ENCODE results near the gene HDDC3.
"Not testable (repeated sequence)": the region's sequence is repeated elsewhere in the genome, so short reads cannot be mapped to it uniquely, and the experiment has no call there.

Gene HDDC3

DNA sequence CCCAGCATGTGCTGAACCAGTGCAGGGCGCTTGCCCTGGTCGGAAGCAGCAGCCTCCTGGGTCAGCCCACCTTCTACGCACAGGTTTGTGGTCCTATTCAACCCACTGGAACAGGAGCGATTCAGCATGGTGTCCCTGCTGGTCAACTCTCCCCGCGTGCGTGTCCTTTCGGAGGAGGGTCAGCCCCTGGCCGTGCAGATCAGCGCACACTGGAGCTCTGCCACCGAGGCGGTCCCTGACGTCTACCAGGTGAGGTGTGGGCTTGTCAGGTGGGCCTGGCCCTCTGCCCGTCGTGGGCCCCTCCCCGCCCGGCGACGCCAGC, 21.1 kb downstream of the HDDC3 start:
- no peak overlapping the region for H3K9ac ChIP-seq (ENCODE audit: low read depth, low read length)
- H3K27me3 ChIP-seq (ENCODE audit: control insufficient read depth, insufficient read depth, low read length), result no peaks in the 10 kb centered on the region
- H3K4me3 ChIP-seq (ENCODE audit: low read depth, low read length), result no peak overlapping the region
- H3K36me3 ChIP-seq (ENCODE audit: control insufficient read depth, insufficient read depth, low read length), result peaks cover 5% of the 10 kb centered on the region
- H3K9me3 ChIP-seq (ENCODE audit: control insufficient read depth, insufficient read depth, low read length), result no peaks in the 10 kb centered on the region
- H3K4me1 ChIP-seq (ENCODE audit: control insufficient read depth, insufficient read depth, low read length), result no peaks in the 10 kb centered on the region

DNA sequence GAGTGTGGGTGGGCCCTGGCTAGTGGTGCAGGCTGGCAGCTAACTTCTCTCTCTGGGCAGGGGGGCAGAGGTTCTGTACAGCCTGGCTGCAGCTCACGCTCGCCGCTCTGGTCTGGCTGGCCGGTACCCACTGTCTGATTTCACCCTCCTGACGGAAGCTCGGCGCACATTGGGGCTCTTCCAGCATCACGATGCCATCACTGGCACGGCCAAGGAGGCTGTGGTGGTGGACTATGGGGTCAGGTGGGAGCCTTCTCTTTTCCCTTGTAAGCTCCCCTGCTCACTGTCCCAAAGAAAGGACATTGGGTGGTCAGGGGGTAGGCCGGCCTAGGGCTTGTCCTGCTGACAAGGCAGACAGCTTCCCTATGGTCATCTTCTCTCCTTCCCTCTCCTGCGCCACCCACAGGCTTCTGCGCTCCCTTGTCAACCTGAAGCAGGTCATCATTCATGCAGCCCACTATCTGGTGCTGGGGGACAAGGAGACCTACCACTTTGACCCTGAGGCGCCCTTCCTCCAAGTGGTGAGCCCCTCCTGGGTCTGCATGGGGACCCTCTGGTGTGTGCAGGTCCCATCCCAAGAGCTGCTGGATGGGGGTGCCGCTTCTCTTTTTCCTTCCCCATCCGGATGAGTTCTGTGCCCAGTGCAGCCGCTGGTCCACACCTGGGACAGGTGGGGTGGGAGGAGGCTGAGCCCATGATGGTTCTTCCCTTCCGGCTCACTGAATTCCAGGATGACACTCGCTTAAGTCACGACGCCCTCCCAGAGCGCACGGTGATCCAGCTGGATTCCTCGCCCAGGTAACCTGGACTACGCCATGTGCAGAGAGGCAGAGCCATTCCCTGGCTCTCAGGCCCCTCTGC, 21.7 kb downstream of the HDDC3 start:
- H3K27me3 ChIP-seq (ENCODE audit: control insufficient read depth, insufficient read depth, low read length), result no peaks in the 10 kb centered on the region
- H3K9me3 ChIP-seq (ENCODE audit: control insufficient read depth, insufficient read depth, low read length), result no peaks in the 10 kb centered on the region
- H3K4me3 ChIP-seq (ENCODE audit: low read depth, low read length), result no peak overlapping the region
- H3K4me1 ChIP-seq (ENCODE audit: control insufficient read depth, insufficient read depth, low read length), result no peaks in the 10 kb centered on the region
- peaks cover 6% of the 10 kb centered on the region for H3K36me3 ChIP-seq (ENCODE audit: control insufficient read depth, insufficient read depth, low read length)
- H3K9ac ChIP-seq (ENCODE audit: low read depth, low read length), result no peak overlapping the region

DNA sequence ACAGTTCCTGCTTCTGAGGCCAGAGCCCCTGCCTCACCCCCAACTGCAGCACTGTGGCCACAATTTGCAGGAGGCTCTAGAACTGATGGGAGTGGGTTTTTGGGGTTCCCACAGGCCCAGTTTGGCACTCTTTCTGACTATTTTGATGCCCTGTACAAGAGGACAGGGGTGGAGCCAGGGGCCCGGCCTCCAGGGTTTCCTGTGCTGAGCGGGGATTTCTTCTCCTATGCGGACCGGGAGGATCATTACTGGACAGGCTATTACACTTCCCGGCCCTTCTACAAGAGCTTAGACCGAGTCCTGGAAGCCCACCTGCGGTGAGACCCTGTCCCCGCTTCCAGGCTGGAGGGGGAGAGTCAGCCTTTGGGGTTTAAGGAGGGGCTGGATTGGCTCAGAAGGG, 22.4 kb downstream of the HDDC3 start:
- H3K27me3 ChIP-seq (ENCODE audit: control insufficient read depth, insufficient read depth, low read length), result peaks cover under 1% of the 10 kb centered on the region
- no peaks in the 10 kb centered on the region for H3K4me1 ChIP-seq (ENCODE audit: control insufficient read depth, insufficient read depth, low read length)
- no peaks in the 10 kb centered on the region for H3K9me3 ChIP-seq (ENCODE audit: control insufficient read depth, insufficient read depth, low read length)
- peaks cover 9% of the 10 kb centered on the region for H3K36me3 ChIP-seq (ENCODE audit: control insufficient read depth, insufficient read depth, low read length)
- no peak overlapping the region for H3K4me3 ChIP-seq (ENCODE audit: low read depth, low read length)
- H3K9ac ChIP-seq (ENCODE audit: low read depth, low read length), result no peak overlapping the region

DNA sequence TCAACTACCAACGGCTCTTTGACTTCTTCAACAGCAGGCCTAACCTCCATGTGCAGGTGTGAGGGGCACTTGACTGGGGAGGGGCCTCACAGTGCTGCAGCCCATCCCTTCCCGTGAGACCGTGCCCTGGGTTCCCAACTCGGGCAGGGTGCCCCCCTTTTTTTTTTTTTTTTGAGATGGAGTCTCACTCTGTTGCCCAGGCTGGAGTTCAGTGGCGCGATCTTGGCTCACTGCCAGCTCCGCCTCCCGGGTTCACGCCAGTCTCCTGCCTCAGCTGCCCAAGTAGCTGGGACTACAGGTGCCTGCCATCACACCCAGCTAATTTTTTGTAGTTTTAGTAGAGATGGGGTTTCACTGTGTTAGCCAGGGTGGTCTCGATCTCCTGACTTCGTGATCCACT, 22.9 kb downstream of the HDDC3 start:
- H3K4me1 ChIP-seq (ENCODE audit: control insufficient read depth, insufficient read depth, low read length); H3K9ac ChIP-seq (ENCODE audit: low read depth, low read length); H3K9me3 ChIP-seq (ENCODE audit: control insufficient read depth, insufficient read depth, low read length); H3K4me3 ChIP-seq (ENCODE audit: low read depth, low read length); H3K27me3 ChIP-seq (ENCODE audit: control insufficient read depth, insufficient read depth, low read length); H3K36me3 ChIP-seq (ENCODE audit: control insufficient read depth, insufficient read depth, low read length): not testable (repeated sequence)

DNA sequence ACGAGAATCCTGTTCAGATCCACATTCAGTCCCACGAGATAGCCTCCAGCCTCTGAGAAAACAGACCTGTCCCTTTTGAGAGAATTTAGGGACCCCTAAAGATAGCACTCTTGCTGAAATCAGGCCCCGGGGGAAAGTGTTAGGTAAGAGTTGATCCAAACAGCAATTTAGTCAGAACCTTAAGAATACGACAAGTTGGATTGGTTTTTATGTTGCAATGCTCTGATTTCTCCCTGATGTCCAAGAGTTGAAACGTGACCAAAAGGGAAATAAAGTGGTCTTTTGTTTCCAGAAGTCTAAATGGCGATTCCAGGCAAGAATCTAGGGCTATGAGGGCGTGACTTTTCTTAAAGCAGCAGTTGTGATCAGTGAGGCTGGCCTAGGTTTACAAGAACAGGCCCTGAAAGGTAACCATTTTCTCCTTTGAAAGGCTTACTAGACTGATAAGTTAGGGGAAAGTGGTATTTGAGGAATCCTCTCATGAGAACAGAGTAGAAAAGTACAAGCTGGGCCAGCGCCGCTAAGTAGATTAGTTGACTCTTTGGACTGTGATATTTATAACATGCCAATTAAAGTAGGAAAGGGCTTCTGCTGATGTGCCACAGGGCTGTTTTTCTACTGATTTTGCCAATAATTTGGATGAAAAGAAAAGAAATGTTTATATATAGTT, 24.4 kb downstream of the HDDC3 start:
- peaks cover 9% of the 10 kb centered on the region for H3K36me3 ChIP-seq (ENCODE audit: control insufficient read depth, insufficient read depth, low read length)

DNA sequence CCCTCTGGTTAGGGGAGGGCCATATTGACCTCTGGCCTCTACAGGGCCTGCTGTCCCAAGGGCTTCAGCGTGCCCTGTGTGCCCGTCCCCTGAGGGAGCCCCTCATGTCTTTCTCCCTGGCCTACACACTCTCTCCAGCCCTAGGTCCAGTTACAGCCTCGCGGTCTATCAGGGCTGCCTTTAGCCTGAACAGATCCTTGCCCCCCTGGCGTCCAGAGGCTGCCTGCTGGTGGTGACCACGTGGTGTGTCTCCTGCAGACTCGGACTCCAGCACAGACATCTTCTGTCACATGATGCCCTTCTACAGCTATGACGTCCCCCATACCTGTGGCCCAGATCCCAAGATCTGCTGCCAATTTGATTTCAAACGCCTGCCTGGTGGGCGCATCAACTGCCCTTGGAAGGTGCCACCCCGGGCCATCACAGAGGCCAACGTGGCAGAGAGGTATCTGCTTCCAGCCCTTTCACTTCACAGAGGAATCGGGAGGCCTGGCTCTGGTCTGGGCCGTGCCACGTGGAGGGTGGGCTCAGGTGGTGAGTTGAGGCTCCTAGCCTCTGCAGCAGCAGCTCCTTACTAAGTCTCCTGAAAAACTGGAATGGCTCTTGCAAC, 25.2 kb downstream of the HDDC3 start:
- no peak overlapping the region for H3K9ac ChIP-seq (ENCODE audit: low read depth, low read length)
- no peak overlapping the region for H3K4me3 ChIP-seq (ENCODE audit: low read depth, low read length)
- no peaks in the 10 kb centered on the region for H3K9me3 ChIP-seq (ENCODE audit: control insufficient read depth, insufficient read depth, low read length)
- H3K27me3 ChIP-seq (ENCODE audit: control insufficient read depth, insufficient read depth, low read length), result peaks cover 10% of the 10 kb centered on the region
- H3K4me1 ChIP-seq (ENCODE audit: control insufficient read depth, insufficient read depth, low read length), result peaks cover 4% of the 10 kb centered on the region
- H3K36me3 ChIP-seq (ENCODE audit: control insufficient read depth, insufficient read depth, low read length), result peaks cover 9% of the 10 kb centered on the region

More for the DNA sequence above, 24.4 kb downstream of the HDDC3 start:
- H3K4me1 ChIP-seq (ENCODE audit: control insufficient read depth, insufficient read depth, low read length), result peaks cover 4% of the 10 kb centered on the region
- no peak overlapping the region for H3K4me3 ChIP-seq (ENCODE audit: low read depth, low read length)
- no peak overlapping the region for H3K9ac ChIP-seq (ENCODE audit: low read depth, low read length)
- H3K9me3 ChIP-seq (ENCODE audit: control insufficient read depth, insufficient read depth, low read length), result no peaks in the 10 kb centered on the region
- peaks cover 10% of the 10 kb centered on the region for H3K27me3 ChIP-seq (ENCODE audit: control insufficient read depth, insufficient read depth, low read length)

DNA sequence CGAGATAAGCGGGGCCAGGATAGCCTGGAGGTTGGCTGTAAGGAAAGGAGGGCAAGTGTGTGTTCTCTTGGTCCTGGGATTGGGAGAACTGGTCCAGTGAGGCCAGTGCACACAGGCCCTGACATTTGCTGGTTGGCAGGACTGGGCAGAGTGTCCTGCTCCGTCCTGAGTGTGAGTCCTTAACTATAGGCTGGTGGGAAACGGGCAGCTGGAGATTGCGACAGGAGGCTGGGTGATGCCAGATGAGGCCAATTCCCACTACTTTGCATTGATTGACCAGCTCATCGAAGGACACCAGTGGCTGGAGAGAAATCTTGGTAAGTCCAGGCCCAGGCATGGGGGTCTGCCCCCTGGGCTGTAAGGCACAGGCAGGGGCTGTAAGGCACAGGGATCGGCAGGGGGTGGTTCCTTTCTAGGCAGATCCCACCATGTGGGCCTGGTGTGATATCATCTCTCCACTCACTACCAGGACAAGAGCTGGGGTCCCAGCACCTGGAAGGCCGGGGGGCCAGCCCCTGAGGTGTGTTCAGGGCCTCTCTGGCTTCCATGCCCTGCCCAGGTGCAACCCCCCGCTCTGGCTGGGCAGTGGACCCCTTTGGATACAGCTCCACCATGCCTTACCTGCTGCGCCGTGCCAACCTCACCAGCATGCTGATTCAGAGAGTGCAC, 26.0 kb downstream of the HDDC3 start:
- Histone ChIP-seq H3K27me3 (ENCODE audit: control insufficient read depth, insufficient read depth, low read length) (peaks cover 10% of the 10 kb centered on the region), H3K9me3 (ENCODE audit: control insufficient read depth, insufficient read depth, low read length) (no peaks in the 10 kb centered on the region), H3K4me1 (ENCODE audit: control insufficient read depth, insufficient read depth, low read length) (peaks cover 4% of the 10 kb centered on the region), H3K36me3 (ENCODE audit: control insufficient read depth, insufficient read depth, low read length) (peaks cover 8% of the 10 kb centered on the region), H3K4me3 (ENCODE audit: low read depth, low read length) (no peak overlapping the region), H3K9ac (ENCODE audit: low read depth, low read length) (no peak overlapping the region)

DNA sequence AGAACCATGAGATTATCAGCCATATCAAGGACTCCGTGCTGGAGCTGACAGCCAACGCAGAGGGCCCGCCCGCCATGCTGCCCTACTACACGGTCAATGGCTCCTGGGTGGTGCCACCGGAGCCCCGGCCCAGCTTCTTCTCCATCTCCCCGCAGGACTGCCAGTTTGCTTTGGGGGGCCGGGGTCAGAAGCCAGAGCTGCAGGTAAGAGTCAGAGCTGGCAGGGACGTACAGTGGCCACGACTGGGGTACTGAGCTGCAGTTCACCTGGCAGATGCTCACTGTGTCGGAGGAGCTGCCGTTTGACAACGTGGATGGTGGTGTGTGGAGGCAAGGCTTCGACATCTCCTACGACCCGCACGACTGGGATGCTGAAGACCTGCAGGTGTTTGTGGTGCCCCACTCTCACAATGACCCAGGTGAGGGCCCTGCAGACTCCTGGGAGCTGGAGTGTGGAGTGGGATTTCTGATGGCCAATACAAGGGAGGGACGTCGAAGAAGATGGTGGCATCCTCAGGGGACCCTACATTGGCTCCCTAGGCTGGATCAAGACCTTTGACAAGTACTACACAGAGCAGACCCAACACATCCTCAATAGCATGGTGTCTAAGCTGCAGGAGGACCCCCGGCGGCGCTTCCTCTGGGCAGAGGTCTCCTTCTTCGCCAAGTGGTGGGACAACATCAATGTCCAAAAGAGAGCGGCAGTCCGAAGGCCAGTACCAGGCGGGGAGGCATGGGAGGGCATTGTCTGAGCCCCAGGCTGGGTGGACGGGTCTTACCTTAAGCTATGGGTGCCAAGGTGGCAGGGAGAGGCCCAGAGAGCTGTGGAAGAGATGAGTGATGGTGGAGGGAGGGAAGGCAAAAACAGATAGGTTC, 26.8 kb downstream of the HDDC3 start:
- Histone ChIP-seq H3K36me3 (ENCODE audit: control insufficient read depth, insufficient read depth, low read length) (peaks cover 4% of the 10 kb centered on the region), H3K27me3 (ENCODE audit: control insufficient read depth, insufficient read depth, low read length) (peaks cover 10% of the 10 kb centered on the region), H3K4me3 (ENCODE audit: low read depth, low read length) (no peak overlapping the region), H3K9me3 (ENCODE audit: control insufficient read depth, insufficient read depth, low read length) (no peaks in the 10 kb centered on the region), H3K4me1 (ENCODE audit: control insufficient read depth, insufficient read depth, low read length) (peaks cover 4% of the 10 kb centered on the region), H3K9ac (ENCODE audit: low read depth, low read length) (no peak overlapping the region)

DNA sequence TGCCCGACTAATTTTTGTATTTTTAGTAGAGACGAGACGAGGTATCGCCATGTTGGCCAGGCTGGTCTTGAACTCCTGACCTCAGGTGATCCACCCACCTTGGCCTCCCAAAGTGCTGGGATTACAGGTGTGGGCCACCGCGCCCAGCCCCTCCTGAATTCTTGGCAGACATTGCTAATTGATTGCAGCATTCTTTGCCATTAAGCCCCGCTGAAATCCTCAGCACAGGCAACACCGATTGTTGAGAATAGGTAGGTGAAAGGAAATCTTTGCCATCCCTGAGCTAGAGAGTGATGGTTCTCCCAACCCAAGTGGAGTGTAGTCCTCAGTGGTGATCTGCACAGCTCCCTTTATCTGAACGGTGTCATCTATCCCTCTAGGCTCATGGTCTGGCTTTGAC, 27.6 kb downstream of the HDDC3 start:
- H3K9me3 ChIP-seq (ENCODE audit: control insufficient read depth, insufficient read depth, low read length), result no peaks in the 10 kb centered on the region
- H3K9ac ChIP-seq (ENCODE audit: low read depth, low read length), result no peak overlapping the region
- peaks cover 4% of the 10 kb centered on the region for H3K4me1 ChIP-seq (ENCODE audit: control insufficient read depth, insufficient read depth, low read length)
- peaks cover 10% of the 10 kb centered on the region for H3K27me3 ChIP-seq (ENCODE audit: control insufficient read depth, insufficient read depth, low read length)
- peaks cover 4% of the 10 kb centered on the region for H3K36me3 ChIP-seq (ENCODE audit: control insufficient read depth, insufficient read depth, low read length)
- H3K4me3 ChIP-seq (ENCODE audit: low read depth, low read length), result no peak overlapping the region

DNA sequence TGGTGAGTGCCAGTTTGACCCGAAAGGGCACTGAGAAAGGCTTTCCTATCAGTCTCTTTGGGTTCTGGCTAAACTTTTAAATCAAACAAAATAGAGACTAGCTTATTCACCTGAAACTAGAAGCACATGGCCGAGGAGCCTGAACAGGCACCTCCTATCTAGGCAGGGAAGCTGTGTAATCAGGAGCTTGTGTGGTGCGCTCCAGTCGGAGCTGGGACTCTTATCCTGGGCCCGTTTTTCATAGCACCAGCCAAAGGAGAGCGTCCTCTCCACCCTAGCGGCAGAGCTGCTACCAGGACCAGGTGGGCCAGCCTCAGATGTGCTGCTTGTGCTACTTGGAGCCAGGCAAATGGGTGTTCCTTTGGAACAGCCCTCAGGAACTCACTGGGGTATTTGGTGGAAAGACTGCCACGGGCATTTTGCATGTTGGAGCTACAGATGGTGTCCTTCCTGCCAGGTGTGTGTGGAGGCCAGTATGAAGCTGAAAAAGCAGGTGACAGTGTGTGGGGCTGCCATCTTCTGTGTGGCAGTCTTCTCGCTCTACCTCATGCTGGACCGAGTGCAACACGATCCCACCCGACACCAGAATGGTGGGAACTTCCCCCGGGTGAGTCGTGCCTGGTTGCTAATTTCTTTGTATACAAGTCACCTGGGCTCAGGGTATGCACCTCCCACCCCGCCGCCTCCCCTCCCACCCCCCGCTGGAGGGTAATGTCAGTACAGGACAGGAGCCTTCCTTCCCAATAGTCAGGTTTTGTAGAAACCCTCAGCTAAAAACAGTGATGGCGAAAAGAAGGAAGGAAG, 28.4 kb downstream of the HDDC3 start:
- no peak overlapping the region for H3K9ac ChIP-seq (ENCODE audit: low read depth, low read length)
- peaks cover 13% of the 10 kb centered on the region for H3K27me3 ChIP-seq (ENCODE audit: control insufficient read depth, insufficient read depth, low read length)
- H3K36me3 ChIP-seq (ENCODE audit: control insufficient read depth, insufficient read depth, low read length), result peaks cover 4% of the 10 kb centered on the region
- H3K4me3 ChIP-seq (ENCODE audit: low read depth, low read length), result peak overlapping the region; percentile 68
- H3K4me1 ChIP-seq (ENCODE audit: control insufficient read depth, insufficient read depth, low read length), result peaks cover 4% of the 10 kb centered on the region
- H3K9me3 ChIP-seq (ENCODE audit: control insufficient read depth, insufficient read depth, low read length), result no peaks in the 10 kb centered on the region
